HepG2 (cell line): ENCODE results near the gene PRM3. TPM values are rescaled to one million over a fixed set of nuclear protein-coding genes. Genes with fewer than 3 reads are reported as not detected.

Experiments
- HOXA9 ChIP-seq: sonication (generic); formaldehyde crosslinking; IDR thresholded peaks from 2 replicates; pipeline ENCODE4 v1.8.1; 2022; ENCODE audit warnings: missing genetic modification reagents, mild to moderate bottlenecking, moderate library complexity, borderline replicate concordance
- SNRNP70 ChIP-seq: fragments of 200-400 bp; formaldehyde crosslinking; IDR thresholded peaks from 2 replicates; pipeline ENCODE4 v1.6.1; 2017; ENCODE audit warnings: mild to moderate bottlenecking, low read depth, low read length, moderate library complexity
- SRF ChIP-seq: IDR thresholded peaks from 2 replicates; pipeline ENCODE4 v1.6.1; 2011; ENCODE audit warnings: mild to moderate bottlenecking, low read depth, low read length, moderate library complexity
- SRY ChIP-seq: sonication (generic); formaldehyde crosslinking; IDR thresholded peaks from 2 replicates; pipeline ENCODE4 v1.8.0; 2022; ENCODE audit warnings: mild to moderate bottlenecking, missing genetic modification reagents
- TCF12 ChIP-seq, 2 experiments: fragments of 450-650 bp in 1 of 2; sonication (generic) in 1 of 2; formaldehyde crosslinking in 1 of 2; IDR thresholded peaks; 2 replicates each; pipeline versions ENCODE4 v1.6.1 to v1.8.0; 2017 to 2022; ENCODE audit warnings: antibody characterized with exemption in 1 of 2, mild to moderate bottlenecking in 1 of 2, missing genetic modification reagents in 1 of 2, moderate library complexity in 1 of 2
- YEATS2 ChIP-seq: sonication (generic); formaldehyde crosslinking; IDR thresholded peaks from 2 replicates; pipeline ENCODE4 v1.4.0; 2020; ENCODE audit warnings: missing genetic modification reagents, borderline replicate concordance
- YY1 ChIP-seq: IDR thresholded peaks from 2 replicates; pipeline ENCODE4 v1.6.1; 2011; ENCODE audit warnings: low read length, low read depth, moderate library complexity, mild to moderate bottlenecking; ENCODE audit not compliant: insufficient read depth, insufficient replicate concordance
- polyA plus RNA-seq, 8 experiments: library from polyadenylated mRNA; depleted of rRNA in 3 of 8; stranded (reverse) in 7 of 8; unstranded in 1 of 8; fragments of >200 nt; fragmentation: Illumina TruSeq in 4 of 8; extraction: Trizol in 4 of 8; gene quantifications; 2 replicates each; pipeline versions ENCODE4 v1.2.1 to v1.2.3, GENCODE V29; 2011 to 2016; ENCODE audit warnings: low read depth in 4 of 8, missing spikeins in 1 of 8, mixed read lengths in 1 of 8; ENCODE audit not compliant: insufficient read depth in 1 of 8
- total RNA-seq, 5 experiments: library from RNA; depleted of rRNA; stranded (reverse); fragments of >200 nt; fragmentation: Illumina TruSeq; extraction: Trizol; gene quantifications; 2 replicates each; pipeline ENCODE4 v1.2.3, GENCODE V29; 2016; ENCODE audit warnings: low read depth in 1 of 5
- TF ChIP-seq, protein P1 (sequence below): sonication (generic); formaldehyde crosslinking; IDR thresholded peaks from 2 replicates; pipeline ENCODE4 v1.5.1; 2020; ENCODE audit warnings: mild to moderate bottlenecking, missing genetic modification reagents, borderline replicate concordance
- TF ChIP-seq, protein P2 (sequence below): sonication (generic); formaldehyde crosslinking; IDR thresholded peaks from 2 replicates; pipeline ENCODE4 v1.4.0; 2020; ENCODE audit warnings: missing genetic modification reagents
- TF ChIP-seq, protein P3 (sequence below): sonication (generic); formaldehyde crosslinking; IDR thresholded peaks from 2 replicates; pipeline ENCODE4 v1.5.1; 2020; ENCODE audit warnings: missing genetic modification reagents, mild to moderate bottlenecking, borderline replicate concordance
- TF ChIP-seq, protein P4 (sequence below): sonication (generic); formaldehyde crosslinking; conservative IDR thresholded peaks from 2 replicates; pipeline ENCODE4 v1.4.0; 2020; ENCODE audit warnings: missing genetic modification reagents
- TF ChIP-seq, protein P5 (sequence below): IDR thresholded peaks from 2 replicates; pipeline ENCODE4 v1.6.1; 2016; ENCODE audit warnings: low read depth, borderline replicate concordance

The PRM3 gene
- total and polyA plus RNA-seq, 2 of the 13 experiments (the other 11 are each of a cell fraction or from before 2014, with no cell fraction given) = not detected

DNA sequence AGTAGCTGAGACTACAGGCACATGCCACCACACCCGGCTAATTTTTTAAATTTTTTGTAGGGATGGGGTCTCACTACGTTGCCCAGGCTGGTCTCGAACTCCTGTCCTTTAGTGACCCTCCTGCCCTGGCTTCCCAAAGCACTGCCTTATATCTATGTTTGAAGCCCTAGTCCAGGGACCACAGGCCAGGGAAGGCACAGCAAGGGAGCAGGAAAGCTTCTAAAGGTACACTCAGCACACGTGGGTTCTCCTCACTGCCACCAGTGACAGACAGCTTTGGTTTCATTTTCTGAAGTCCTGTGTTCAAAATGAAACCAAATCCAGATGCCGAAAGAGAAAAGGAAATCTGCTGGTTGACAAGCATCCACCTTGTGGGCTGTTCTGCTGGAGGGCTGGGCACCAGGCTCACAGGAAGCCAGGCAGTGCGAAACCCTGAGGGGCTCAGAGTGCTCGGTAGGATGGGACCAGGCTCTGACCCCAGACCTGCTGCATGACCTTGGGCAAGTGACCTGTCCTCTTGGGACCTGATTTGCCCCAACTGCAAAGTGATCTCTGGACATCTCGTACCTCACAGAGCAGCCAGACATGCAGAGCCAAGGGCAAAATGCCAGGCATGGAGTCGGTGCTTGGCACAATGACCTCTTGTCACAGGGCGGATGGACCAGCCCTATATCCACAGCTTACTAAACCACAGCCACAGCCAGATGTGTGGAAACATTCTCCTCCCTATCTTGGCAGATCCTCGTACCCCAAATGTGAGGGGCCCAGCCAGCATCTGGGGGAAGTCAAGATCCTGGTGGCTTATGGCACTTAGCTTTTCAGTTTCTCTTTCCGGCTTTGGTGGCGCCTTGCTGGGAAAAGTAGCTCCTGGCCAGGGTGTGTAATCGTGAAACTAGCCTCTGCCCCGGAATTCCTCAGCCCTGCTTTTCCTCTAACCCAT, 14.6 kb downstream of the PRM3 start (continued):
- TF ChIP-seq, protein P1, sequence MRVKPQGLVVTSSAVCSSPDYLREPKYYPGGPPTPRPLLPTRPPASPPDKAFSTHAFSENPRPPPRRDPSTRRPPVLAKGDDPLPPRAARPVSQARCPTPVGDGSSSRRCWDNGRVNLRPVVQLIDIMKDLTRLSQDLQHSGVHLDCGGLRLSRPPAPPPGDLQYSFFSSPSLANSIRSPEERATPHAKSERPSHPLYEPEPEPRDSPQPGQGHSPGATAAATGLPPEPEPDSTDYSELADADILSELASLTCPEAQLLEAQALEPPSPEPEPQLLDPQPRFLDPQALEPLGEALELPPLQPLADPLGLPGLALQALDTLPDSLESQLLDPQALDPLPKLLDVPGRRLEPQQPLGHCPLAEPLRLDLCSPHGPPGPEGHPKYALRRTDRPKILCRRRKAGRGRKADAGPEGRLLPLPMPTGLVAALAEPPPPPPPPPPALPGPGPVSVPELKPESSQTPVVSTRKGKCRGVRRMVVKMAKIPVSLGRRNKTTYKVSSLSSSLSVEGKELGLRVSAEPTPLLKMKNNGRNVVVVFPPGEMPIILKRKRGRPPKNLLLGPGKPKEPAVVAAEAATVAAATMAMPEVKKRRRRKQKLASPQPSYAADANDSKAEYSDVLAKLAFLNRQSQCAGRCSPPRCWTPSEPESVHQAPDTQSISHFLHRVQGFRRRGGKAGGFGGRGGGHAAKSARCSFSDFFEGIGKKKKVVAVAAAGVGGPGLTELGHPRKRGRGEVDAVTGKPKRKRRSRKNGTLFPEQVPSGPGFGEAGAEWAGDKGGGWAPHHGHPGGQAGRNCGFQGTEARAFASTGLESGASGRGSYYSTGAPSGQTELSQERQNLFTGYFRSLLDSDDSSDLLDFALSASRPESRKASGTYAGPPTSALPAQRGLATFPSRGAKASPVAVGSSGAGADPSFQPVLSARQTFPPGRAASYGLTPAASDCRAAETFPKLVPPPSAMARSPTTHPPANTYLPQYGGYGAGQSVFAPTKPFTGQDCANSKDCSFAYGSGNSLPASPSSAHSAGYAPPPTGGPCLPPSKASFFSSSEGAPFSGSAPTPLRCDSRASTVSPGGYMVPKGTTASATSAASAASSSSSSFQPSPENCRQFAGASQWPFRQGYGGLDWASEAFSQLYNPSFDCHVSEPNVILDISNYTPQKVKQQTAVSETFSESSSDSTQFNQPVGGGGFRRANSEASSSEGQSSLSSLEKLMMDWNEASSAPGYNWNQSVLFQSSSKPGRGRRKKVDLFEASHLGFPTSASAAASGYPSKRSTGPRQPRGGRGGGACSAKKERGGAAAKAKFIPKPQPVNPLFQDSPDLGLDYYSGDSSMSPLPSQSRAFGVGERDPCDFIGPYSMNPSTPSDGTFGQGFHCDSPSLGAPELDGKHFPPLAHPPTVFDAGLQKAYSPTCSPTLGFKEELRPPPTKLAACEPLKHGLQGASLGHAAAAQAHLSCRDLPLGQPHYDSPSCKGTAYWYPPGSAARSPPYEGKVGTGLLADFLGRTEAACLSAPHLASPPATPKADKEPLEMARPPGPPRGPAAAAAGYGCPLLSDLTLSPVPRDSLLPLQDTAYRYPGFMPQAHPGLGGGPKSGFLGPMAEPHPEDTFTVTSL (CRISPR knock-in tag) = 0 out of 2 replicates have a peak, but pooled peaks have one; percentile 44
- no peak for TF ChIP-seq TCF12 (IDR thresholded peaks at IDR 0.05)
- no peak for TF ChIP-seq TCF12 (CRISPR knock-in tag; IDR thresholded peaks at IDR 0.05)
- TF ChIP-seq SNRNP70 = no peak
- TF ChIP-seq SRY = peak; percentile 69; the same call in 1 of the 2 replicates
- TF ChIP-seq YEATS2 (CRISPR knock-in tag) = peak; percentile 15; the same call in 1 of the 2 replicates
- TF ChIP-seq, protein P2, sequence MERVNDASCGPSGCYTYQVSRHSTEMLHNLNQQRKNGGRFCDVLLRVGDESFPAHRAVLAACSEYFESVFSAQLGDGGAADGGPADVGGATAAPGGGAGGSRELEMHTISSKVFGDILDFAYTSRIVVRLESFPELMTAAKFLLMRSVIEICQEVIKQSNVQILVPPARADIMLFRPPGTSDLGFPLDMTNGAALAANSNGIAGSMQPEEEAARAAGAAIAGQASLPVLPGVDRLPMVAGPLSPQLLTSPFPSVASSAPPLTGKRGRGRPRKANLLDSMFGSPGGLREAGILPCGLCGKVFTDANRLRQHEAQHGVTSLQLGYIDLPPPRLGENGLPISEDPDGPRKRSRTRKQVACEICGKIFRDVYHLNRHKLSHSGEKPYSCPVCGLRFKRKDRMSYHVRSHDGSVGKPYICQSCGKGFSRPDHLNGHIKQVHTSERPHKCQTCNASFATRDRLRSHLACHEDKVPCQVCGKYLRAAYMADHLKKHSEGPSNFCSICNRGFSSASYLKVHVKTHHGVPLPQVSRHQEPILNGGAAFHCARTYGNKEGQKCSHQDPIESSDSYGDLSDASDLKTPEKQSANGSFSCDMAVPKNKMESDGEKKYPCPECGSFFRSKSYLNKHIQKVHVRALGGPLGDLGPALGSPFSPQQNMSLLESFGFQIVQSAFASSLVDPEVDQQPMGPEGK = peak; percentile 40
- TF ChIP-seq, protein P3, sequence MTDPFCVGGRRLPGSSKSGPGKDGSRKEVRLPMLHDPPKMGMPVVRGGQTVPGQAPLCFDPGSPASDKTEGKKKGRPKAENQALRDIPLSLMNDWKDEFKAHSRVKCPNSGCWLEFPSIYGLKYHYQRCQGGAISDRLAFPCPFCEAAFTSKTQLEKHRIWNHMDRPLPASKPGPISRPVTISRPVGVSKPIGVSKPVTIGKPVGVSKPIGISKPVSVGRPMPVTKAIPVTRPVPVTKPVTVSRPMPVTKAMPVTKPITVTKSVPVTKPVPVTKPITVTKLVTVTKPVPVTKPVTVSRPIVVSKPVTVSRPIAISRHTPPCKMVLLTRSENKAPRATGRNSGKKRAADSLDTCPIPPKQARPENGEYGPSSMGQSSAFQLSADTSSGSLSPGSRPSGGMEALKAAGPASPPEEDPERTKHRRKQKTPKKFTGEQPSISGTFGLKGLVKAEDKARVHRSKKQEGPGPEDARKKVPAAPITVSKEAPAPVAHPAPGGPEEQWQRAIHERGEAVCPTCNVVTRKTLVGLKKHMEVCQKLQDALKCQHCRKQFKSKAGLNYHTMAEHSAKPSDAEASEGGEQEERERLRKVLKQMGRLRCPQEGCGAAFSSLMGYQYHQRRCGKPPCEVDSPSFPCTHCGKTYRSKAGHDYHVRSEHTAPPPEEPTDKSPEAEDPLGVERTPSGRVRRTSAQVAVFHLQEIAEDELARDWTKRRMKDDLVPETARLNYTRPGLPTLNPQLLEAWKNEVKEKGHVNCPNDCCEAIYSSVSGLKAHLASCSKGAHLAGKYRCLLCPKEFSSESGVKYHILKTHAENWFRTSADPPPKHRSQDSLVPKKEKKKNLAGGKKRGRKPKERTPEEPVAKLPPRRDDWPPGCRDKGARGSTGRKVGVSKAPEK (CRISPR knock-in tag) = no peak
- no peak for TF ChIP-seq HOXA9 (CRISPR knock-in tag)
- TF ChIP-seq, protein P4, sequence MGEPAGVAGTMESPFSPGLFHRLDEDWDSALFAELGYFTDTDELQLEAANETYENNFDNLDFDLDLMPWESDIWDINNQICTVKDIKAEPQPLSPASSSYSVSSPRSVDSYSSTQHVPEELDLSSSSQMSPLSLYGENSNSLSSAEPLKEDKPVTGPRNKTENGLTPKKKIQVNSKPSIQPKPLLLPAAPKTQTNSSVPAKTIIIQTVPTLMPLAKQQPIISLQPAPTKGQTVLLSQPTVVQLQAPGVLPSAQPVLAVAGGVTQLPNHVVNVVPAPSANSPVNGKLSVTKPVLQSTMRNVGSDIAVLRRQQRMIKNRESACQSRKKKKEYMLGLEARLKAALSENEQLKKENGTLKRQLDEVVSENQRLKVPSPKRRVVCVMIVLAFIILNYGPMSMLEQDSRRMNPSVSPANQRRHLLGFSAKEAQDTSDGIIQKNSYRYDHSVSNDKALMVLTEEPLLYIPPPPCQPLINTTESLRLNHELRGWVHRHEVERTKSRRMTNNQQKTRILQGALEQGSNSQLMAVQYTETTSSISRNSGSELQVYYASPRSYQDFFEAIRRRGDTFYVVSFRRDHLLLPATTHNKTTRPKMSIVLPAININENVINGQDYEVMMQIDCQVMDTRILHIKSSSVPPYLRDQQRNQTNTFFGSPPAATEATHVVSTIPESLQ (CRISPR knock-in tag) = no peak
- TF ChIP-seq, protein P5, sequence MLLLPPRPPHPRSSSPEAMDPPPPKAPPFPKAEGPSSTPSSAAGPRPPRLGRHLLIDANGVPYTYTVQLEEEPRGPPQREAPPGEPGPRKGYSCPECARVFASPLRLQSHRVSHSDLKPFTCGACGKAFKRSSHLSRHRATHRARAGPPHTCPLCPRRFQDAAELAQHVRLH (CRISPR knock-in tag) = peak; percentile 49; the same call in 1 of the 2 replicates
- TF ChIP-seq YY1 = no peak
- no peak for TF ChIP-seq SRF
